A673 (cell line): ENCODE data around the gene CCDC158. TPM values are rescaled to one million over a fixed set of nuclear protein-coding genes. Genes with fewer than 3 reads are reported as not detected.

ENCODE experiments used
- BruUV-seq: library from RNA; stranded (reverse); fragments of 400-500 nt; replicated peaks from 2 replicates; lab custom pipeline; 2021; lab: Mats Ljungman, UMichigan
- CTCF ChIA-PET: fragments of 300-600 bp; sonication (Branson Sonifier 250); formaldehyde crosslinking; loops from one replicate; lab custom pipeline; 2022; ENCODE audit warnings: antibody characterized with exemption; lab: Charles Lee
- POLR2A ChIA-PET: fragments of 300-600 bp; sonication (Branson Sonifier 250); formaldehyde crosslinking; loops from one replicate; lab custom pipeline; 2022; ENCODE audit warnings: antibody characterized with exemption; ENCODE audit not compliant: low non-redundant PET; lab: Charles Lee
- DNase-seq: peaks from one replicate; pipeline ENCODE4 v3.0.0-alpha.2; 2015; ENCODE audit warnings: low spot score
- H3K27ac ChIP-seq: fragments of 200-600 bp; sonication (generic); 2 replicates; pipeline ENCODE4 v1.5.1; 2016; ENCODE audit warnings: mixed run types, low read depth, mild to moderate bottlenecking, mixed read lengths, antibody characterized with exemption, low read length; ENCODE audit not compliant: poor library complexity, severe bottlenecking
- H3K27me3 ChIP-seq: fragments of 200-600 bp; sonication (generic); replicated peaks from 2 replicates; pipeline ENCODE4 v1.6.1; 2017; ENCODE audit warnings: mixed run types, low read depth, mild to moderate bottlenecking, mixed read lengths, antibody characterized with exemption, low read length; ENCODE audit not compliant: insufficient read depth, poor library complexity
- H3K36me3 ChIP-seq: fragments of 200-600 bp; sonication (generic); 2 replicates; pipeline ENCODE4 v1.6.1; 2016; ENCODE audit warnings: mixed run types, mild to moderate bottlenecking, mixed read lengths, antibody characterized with exemption, low read length; ENCODE audit not compliant: insufficient read depth, poor library complexity, severe bottlenecking
- H3K4me1 ChIP-seq: fragments of 200-600 bp; sonication (generic); 2 replicates; pipeline ENCODE4 v1.6.1; 2017; ENCODE audit warnings: mixed run types, mild to moderate bottlenecking, mixed read lengths, antibody characterized with exemption, low read length; ENCODE audit not compliant: insufficient read depth, poor library complexity, severe bottlenecking
- H3K4me3 ChIP-seq: fragments of 200-600 bp; sonication (generic); 2 replicates; pipeline ENCODE4 v1.5.1; 2016; ENCODE audit warnings: low read depth, mixed run types, mild to moderate bottlenecking, mixed read lengths, low read length; ENCODE audit not compliant: poor library complexity, severe bottlenecking
- H3K9me3 ChIP-seq: fragments of 200-600 bp; sonication (generic); 2 replicates; pipeline ENCODE4 v1.6.1; 2016; ENCODE audit warnings: mixed run types, low read depth, mild to moderate bottlenecking, mixed read lengths, antibody characterized with exemption, low read length; ENCODE audit not compliant: poor library complexity, severe bottlenecking
- EZH2 ChIP-seq: fragments of 200-600 bp; sonication (generic); IDR thresholded peaks from 2 replicates; pipeline ENCODE4 v1.6.1; 2017; ENCODE audit warnings: borderline replicate concordance, low read depth, mild to moderate bottlenecking, mixed read lengths, antibody characterized with exemption, low read length; ENCODE audit not compliant: poor library complexity, severe bottlenecking
- intact Hi-C: fragments of 100-400 bp; cut with micrococcal nuclease; formaldehyde crosslinking; loops from one replicate; pipeline ENCODE4 v1.10.0; 2022; ENCODE audit not compliant: unreplicated experiment
- total RNA-seq: library from RNA; stranded (reverse); gene quantifications from 2 replicates; pipeline ENCODE4 v1.2.3, GENCODE V29; 2021
- TF ChIP-seq, protein P1 (sequence below): fragments of 300-800, 200-600 bp; sonication (generic); conservative IDR thresholded peaks from 2 replicates; pipeline ENCODE4 v1.5.1; 2017; ENCODE audit warnings: low read depth, mild to moderate bottlenecking, antibody characterized with exemption, low read length, moderate library complexity, mixed read lengths

CCDC158 gene
- total RNA-seq, 1 experiment from 2014 or later: not detected

DNA sequence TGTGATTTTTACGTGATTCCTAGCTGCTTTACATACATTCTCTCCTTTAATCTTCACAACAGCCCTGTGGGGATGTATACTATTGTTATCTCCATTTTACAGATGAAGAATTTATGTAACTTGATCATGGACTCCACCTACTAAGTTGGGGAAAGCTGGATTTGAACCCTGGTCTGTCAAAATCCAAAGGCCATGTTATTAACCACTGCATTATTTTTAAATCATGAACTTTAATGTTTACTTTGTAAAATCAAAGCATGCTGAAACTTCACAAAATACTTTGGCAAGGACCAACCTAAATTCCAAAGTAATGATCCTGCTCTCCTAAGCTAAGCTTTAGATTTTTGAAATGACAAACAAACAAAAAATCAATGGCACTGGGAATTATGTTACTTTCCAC lies 143.3 kb downstream of the CCDC158 start:
- H3K9me3 ChIP-seq: no peaks in the 10 kb centered on the region
- POLR2A ChIA-PET: no interaction called here
- intact Hi-C loops: no loop called here
- CTCF ChIA-PET: no interaction called here
- H3K36me3 ChIP-seq: no peaks in the 10 kb centered on the region
- H3K4me3 ChIP-seq: no peak overlapping the region
- no TSS peak for BruUV-seq
- no peak overlapping the region for H3K27ac ChIP-seq
- no peaks in the 10 kb centered on the region for H3K4me1 ChIP-seq
- no peaks in the 10 kb centered on the region for H3K27me3 ChIP-seq
- DNase-seq: no peak
- TF ChIP-seq, protein P1, sequence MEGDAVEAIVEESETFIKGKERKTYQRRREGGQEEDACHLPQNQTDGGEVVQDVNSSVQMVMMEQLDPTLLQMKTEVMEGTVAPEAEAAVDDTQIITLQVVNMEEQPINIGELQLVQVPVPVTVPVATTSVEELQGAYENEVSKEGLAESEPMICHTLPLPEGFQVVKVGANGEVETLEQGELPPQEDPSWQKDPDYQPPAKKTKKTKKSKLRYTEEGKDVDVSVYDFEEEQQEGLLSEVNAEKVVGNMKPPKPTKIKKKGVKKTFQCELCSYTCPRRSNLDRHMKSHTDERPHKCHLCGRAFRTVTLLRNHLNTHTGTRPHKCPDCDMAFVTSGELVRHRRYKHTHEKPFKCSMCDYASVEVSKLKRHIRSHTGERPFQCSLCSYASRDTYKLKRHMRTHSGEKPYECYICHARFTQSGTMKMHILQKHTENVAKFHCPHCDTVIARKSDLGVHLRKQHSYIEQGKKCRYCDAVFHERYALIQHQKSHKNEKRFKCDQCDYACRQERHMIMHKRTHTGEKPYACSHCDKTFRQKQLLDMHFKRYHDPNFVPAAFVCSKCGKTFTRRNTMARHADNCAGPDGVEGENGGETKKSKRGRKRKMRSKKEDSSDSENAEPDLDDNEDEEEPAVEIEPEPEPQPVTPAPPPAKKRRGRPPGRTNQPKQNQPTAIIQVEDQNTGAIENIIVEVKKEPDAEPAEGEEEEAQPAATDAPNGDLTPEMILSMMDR: no peak
- TF ChIP-seq EZH2: no peak

DNA sequence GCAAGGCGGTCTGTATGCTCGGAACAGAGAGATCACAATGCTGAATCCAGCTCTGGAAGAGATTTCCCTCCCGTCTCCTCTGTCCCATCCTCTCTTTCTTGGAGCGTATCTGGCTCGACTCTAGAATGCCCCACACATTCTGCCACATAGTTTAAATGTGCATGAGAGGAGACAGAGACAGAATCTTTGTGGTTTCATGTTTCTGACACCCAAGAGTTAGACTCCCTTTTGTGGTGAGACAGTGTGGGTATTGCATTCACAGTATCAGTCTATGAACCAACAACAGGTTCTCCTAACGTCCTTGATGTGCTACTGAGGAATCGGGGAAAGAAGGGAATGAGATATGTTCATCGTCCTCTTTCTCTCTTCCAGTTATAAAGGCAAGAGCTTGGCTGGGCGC lies 144.1 kb downstream of the CCDC158 start:
- intact Hi-C loops: no loop called here
- Histone ChIP-seq H3K4me3 (no peak overlapping the region), H3K36me3 (no peaks in the 10 kb centered on the region), H3K27ac (no peak overlapping the region), H3K9me3 (no peaks in the 10 kb centered on the region), H3K4me1 (no peaks in the 10 kb centered on the region), H3K27me3 (no peaks in the 10 kb centered on the region)
- ChIA-PET POLR2A (no interaction called here), CTCF (no interaction called here)
- DNase-seq: no peak
- BruUV-seq: no TSS peak
- TF ChIP-seq EZH2: no peak
- TF ChIP-seq, protein P1: no peak

DNA sequence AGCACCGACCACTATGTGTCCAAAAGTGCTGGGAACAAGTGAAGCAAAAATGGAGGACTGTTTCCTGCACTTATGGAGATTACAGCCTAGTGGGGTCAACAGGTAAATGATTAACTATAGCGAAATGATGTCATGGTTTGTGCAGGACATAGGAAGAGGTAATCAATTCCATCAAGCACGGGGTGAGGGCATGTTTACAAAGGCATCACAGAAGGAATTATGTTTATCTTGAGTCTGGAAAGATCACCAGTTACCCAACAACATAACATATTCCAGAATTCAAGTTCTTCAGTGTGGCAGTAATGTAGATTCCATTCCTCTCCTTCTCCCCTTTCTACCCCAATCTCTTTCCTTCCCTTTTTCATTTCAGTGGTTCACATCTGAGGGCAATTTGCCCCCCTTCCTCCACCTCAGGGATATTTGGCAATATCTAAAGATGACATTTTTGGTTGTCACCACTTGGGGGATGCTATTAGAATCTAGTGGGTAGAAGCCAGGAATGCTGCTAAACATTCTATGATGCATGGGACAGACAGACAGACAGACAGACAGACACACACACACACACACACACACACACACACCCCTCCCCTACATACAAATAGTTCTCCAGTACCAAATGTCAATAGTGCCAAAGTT lies 145.3 kb downstream of the CCDC158 start:
- Histone ChIP-seq H3K27ac (no peak overlapping the region), H3K4me3 (no peak overlapping the region), H3K4me1 (no peaks in the 10 kb centered on the region), H3K27me3 (no peaks in the 10 kb centered on the region), H3K9me3 (no peaks in the 10 kb centered on the region), H3K36me3 (no peaks in the 10 kb centered on the region)
- DNase-seq: peak; percentile 2
- intact Hi-C loops: no loop called here
- TF ChIP-seq EZH2: no peak
- TF ChIP-seq, protein P1: no peak
- ChIA-PET POLR2A (no interaction called here), CTCF (no interaction called here)
- no TSS peak for BruUV-seq
